ENCODE results near the gene DNAJC5. TPM values are rescaled to one million over a fixed set of nuclear protein-coding genes. Genes with fewer than 3 reads are reported as not detected.

DNAJC5 gene
- total and polyA plus RNA-seq, 2 experiments from 2014 or later, result 7.1 to 33.5 TPM

GRCh38 chr20:63903796-63904561, 9.1 kb downstream of the DNAJC5 start:
- no peaks in the 10 kb centered on the region for H3K27me3 Mint-ChIP-seq (ENCODE audit: insufficient read depth, low read depth, poor library complexity)
- no peaks in the 10 kb centered on the region for H3K9me3 Mint-ChIP-seq
- H3K4me1 ChIP-seq (ENCODE audit: insufficient read depth), result no peaks in the 10 kb centered on the region; the same call in 1 of the 2 replicates

GRCh38 chr20:63908008-63908682, 13.2 kb downstream of the DNAJC5 start:
- Histone ChIP-seq H3K9me2 (ENCODE audit: insufficient read depth) (no peaks in the 10 kb centered on the region), H3K4me3 (no peak overlapping the region), H3K4me2 (no peak overlapping the region), H3K4me1 (ENCODE audit: insufficient read depth) (no peaks in the 10 kb centered on the region; the same call in 1 of the 2 replicates), H3K79me2 (replicated peaks; ENCODE audit: insufficient read depth) (peaks cover 69% of the 10 kb centered on the region), H3K27me3 (ENCODE audit: insufficient read depth) (no peaks in the 10 kb centered on the region), H3K27ac (ENCODE audit: low read depth) (no peak overlapping the region), H3K36me3 (ENCODE audit: insufficient read depth) (no peaks in the 10 kb centered on the region), H2AFZ (no peak overlapping the region), H4K20me1 (replicated peaks; ENCODE audit: insufficient read depth) (peaks cover 6% of the 10 kb centered on the region), H3F3A (replicated peaks; ENCODE audit: low read depth) (peaks cover 10% of the 10 kb centered on the region; the same call in 1 of the 2 replicates)
- DNase-seq (ENCODE audit: low spot score) (no peak), ATAC-seq (no peak)
- no peak overlapping the region for H3K4me3 Mint-ChIP-seq
- H3K9me3 Mint-ChIP-seq, result no peaks in the 10 kb centered on the region
- H3K36me3 Mint-ChIP-seq (ENCODE audit: low read depth), result no peaks in the 10 kb centered on the region
- no peak for TF ChIP-seq ETS1 (IDR thresholded peaks at IDR 0.05)
- no peak for TF ChIP-seq REST (IDR thresholded peaks at IDR 0.05; ENCODE audit: unreplicated experiment)
- H3K27me3 Mint-ChIP-seq (ENCODE audit: insufficient read depth, low read depth, poor library complexity), result peaks cover 5% of the 10 kb centered on the region
- peaks cover 15% of the 10 kb centered on the region for H3K4me1 Mint-ChIP-seq
- H3K27ac Mint-ChIP-seq, result no peak overlapping the region; the same call in 1 of the 2 replicates

More at GRCh38 chr20:63903796-63904561, 9.1 kb downstream of the DNAJC5 start:
- H3K4me3 ChIP-seq, result no peak overlapping the region
- no peak overlapping the region for H3K4me2 ChIP-seq
- TF ChIP-seq NANOG (IDR thresholded peaks at IDR 0.05; ENCODE audit: borderline replicate concordance), result no peak
- 0 out of 2 replicates have a peak overlapping the region, but pooled peaks have one; percentile 47 for H3K27ac ChIP-seq (ENCODE audit: low read depth)
- no peaks in the 10 kb centered on the region for H3K36me3 ChIP-seq (ENCODE audit: insufficient read depth)
- Mint-ChIP-seq H3K36me3 (ENCODE audit: low read depth) (no peaks in the 10 kb centered on the region), H3K4me1 (no peaks in the 10 kb centered on the region), H3K27ac (peak overlapping the region; percentile 34; the same call in 1 of the 2 replicates), H3K4me3 (no peak overlapping the region)
- H3F3A ChIP-seq (replicated peaks; ENCODE audit: low read depth), result peaks cover 14% of the 10 kb centered on the region; the same call in 1 of the 2 replicates
- H4K20me1 ChIP-seq (replicated peaks; ENCODE audit: insufficient read depth), result no peaks in the 10 kb centered on the region; the same call in 1 of the 2 replicates
- peaks cover 77% of the 10 kb centered on the region for H3K79me2 ChIP-seq (replicated peaks; ENCODE audit: insufficient read depth)
- no peak for ATAC-seq
- no peak overlapping the region for H2AFZ ChIP-seq
- H3K27me3 ChIP-seq (ENCODE audit: insufficient read depth), result no peaks in the 10 kb centered on the region
- DNase-seq (ENCODE audit: low spot score), result no peak
- H3K9me2 ChIP-seq (ENCODE audit: insufficient read depth), result no peaks in the 10 kb centered on the region
